Measurements from ENCODE around the gene NFASC. TPM values are rescaled to one million over a fixed set of nuclear protein-coding genes. Genes with fewer than 3 reads are reported as not detected.

Gene NFASC
- total and polyA plus RNA-seq, 2 donors from 2014 or later, result 23.2 to 29.9 TPM

DNA sequence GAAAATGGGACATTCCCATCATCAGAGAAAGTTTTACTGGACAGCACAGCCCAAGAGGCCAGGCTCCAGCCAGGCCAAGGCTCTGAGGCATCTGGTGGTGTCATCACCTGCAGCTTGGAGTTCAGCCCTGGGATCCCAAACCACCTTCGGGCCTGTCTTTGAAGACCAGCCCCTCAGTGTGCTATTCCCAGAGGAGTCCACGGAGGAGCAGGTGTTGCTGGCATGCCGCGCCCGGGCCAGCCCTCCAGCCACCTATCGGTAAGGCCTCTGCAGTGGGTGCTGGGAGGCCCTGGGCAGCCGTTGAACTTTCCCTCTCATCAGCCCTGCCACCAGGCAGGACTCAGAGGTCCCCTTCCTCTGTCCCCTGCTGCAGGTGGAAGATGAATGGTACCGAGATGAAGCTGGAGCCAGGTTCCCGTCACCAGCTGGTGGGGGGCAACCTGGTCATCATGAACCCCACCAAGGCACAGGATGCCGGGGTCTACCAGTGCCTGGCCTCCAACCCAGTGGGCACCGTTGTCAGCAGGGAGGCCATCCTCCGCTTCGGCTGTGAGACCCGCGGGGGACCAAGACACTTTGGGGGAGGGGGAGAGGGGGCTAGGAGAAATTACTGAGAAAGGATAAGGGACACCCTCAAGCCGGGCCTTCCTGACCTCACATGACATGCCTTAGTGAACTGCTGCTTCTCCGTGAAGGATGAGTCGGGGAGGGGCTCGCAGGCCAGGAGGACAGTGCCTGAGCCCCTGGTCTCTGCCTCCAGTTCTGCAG is 187.3 kb downstream of the NFASC start:
- TF ChIP-seq, protein P1, sequence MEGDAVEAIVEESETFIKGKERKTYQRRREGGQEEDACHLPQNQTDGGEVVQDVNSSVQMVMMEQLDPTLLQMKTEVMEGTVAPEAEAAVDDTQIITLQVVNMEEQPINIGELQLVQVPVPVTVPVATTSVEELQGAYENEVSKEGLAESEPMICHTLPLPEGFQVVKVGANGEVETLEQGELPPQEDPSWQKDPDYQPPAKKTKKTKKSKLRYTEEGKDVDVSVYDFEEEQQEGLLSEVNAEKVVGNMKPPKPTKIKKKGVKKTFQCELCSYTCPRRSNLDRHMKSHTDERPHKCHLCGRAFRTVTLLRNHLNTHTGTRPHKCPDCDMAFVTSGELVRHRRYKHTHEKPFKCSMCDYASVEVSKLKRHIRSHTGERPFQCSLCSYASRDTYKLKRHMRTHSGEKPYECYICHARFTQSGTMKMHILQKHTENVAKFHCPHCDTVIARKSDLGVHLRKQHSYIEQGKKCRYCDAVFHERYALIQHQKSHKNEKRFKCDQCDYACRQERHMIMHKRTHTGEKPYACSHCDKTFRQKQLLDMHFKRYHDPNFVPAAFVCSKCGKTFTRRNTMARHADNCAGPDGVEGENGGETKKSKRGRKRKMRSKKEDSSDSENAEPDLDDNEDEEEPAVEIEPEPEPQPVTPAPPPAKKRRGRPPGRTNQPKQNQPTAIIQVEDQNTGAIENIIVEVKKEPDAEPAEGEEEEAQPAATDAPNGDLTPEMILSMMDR (IDR thresholded peaks at IDR 0.05; ENCODE audit: borderline replicate concordance, extremely low read depth, insufficient read depth), result no peak
- Histone ChIP-seq H3K4me1 (ENCODE audit: control insufficient read depth in 2 of 3, insufficient read depth in 2 of 3, low read depth in 1 of 3, low read length in 3 of 3) (peaks cover 0 to 10% (median 0%) of the 10 kb centered on the region in 3 donors), H3K36me3 (ENCODE audit: control insufficient read depth in 2 of 3, insufficient read depth in 3 of 3, low read length in 3 of 3) (no peaks in the 10 kb centered on the region), H3K4me3 (ENCODE audit: low read length in 3 of 3) (no peak overlapping the region), H3K27me3 (ENCODE audit: control insufficient read depth, insufficient read depth, low read length) (no peaks in the 10 kb centered on the region), H3K9ac (ENCODE audit: low read length in 3 of 3) (no peak overlapping the region), H3K27ac (ENCODE audit: low read depth in 2 of 2, low read length in 2 of 2) (no peak overlapping the region), H3K9me3 (ENCODE audit: control insufficient read depth in 2 of 3, insufficient read depth in 1 of 3, low read length in 3 of 3) (no peaks in the 10 kb centered on the region)
- DNase-seq (no peak), FAIRE-seq (no peak)
- intact Hi-C loops (cut with DNase I), result no loop called here

DNA sequence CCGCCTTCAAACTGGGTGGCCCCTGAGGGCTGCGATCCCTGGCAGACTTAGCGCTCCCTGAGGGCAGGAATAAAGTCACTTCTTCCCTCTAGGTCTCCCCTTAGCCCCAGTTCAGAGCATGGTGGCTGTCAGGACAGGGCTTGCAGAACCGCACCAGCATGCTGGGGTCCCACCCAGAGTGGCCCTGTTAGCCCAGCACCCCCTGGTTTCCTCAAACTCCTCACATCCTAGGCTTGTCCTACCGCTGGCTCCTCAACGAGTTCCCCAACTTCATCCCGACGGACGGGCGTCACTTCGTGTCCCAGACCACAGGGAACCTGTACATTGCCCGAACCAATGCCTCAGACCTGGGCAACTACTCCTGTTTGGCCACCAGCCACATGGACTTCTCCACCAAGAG is 188.2 kb downstream of the NFASC start:
- H3K4me3 ChIP-seq (ENCODE audit: low read length in 3 of 3), result no peak overlapping the region
- no peak for FAIRE-seq
- H3K27ac ChIP-seq (ENCODE audit: low read depth in 2 of 2, low read length in 2 of 2), result no peak overlapping the region
- H3K27me3 ChIP-seq (ENCODE audit: control insufficient read depth, insufficient read depth, low read length), result no peaks in the 10 kb centered on the region
- H3K9ac ChIP-seq (ENCODE audit: low read length in 3 of 3), result no peak overlapping the region
- H3K36me3 ChIP-seq (ENCODE audit: control insufficient read depth in 2 of 3, insufficient read depth in 3 of 3, low read length in 3 of 3), result no peaks in the 10 kb centered on the region
- TF ChIP-seq, protein P1 (IDR thresholded peaks at IDR 0.05; ENCODE audit: borderline replicate concordance, extremely low read depth, insufficient read depth), result no peak
- H3K4me1 ChIP-seq (ENCODE audit: control insufficient read depth in 2 of 3, insufficient read depth in 2 of 3, low read depth in 1 of 3, low read length in 3 of 3), result peaks cover 0 to 10% (median 0%) of the 10 kb centered on the region in 3 donors
- intact Hi-C loops (cut with DNase I), result no loop called here
- DNase-seq, result no peak
- no peaks in the 10 kb centered on the region for H3K9me3 ChIP-seq (ENCODE audit: control insufficient read depth in 2 of 3, insufficient read depth in 1 of 3, low read length in 3 of 3)

DNA sequence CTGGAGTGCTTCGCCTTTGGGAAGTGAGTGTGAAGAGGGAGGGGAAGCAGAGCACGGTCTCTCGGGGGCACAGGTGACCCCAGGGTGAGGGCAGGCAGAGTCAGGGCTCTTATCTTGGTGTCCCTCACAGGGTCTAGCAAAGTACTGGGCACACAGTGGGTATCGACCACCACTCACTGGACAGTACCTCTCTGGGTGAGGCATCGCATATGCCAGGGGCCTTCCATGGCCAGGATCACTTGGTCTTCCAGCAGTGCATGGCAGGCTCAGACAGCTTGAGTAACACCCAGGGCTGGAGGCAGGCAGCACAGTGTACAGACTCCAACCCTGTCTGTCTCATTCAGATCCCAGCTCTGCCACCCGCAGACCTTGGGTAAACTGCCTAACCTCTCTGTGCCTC is 189.0 kb downstream of the NFASC start:
- intact Hi-C loops (cut with DNase I), result loop anchor here (10.0 kb wide), 1 partner anchor 85 kb away; no protein-coding TSS in a partner anchor
- no peak for DNase-seq
- Histone ChIP-seq H3K27me3 (ENCODE audit: control insufficient read depth, insufficient read depth, low read length) (no peaks in the 10 kb centered on the region), H3K9ac (ENCODE audit: low read length in 3 of 3) (no peak overlapping the region), H3K4me3 (ENCODE audit: low read length in 3 of 3) (no peak overlapping the region), H3K27ac (ENCODE audit: low read depth in 2 of 2, low read length in 2 of 2) (no peak overlapping the region), H3K9me3 (ENCODE audit: control insufficient read depth in 2 of 3, insufficient read depth in 1 of 3, low read length in 3 of 3) (no peaks in the 10 kb centered on the region), H3K36me3 (ENCODE audit: control insufficient read depth in 2 of 3, insufficient read depth in 3 of 3, low read length in 3 of 3) (no peaks in the 10 kb centered on the region), H3K4me1 (ENCODE audit: control insufficient read depth in 2 of 3, insufficient read depth in 2 of 3, low read depth in 1 of 3, low read length in 3 of 3) (peaks cover 0 to 10% (median 0%) of the 10 kb centered on the region in 3 donors)
- TF ChIP-seq, protein P1 (IDR thresholded peaks at IDR 0.05; ENCODE audit: borderline replicate concordance, extremely low read depth, insufficient read depth), result no peak
- FAIRE-seq, result no peak

Measured in kidney (tissue), 14 donors.